A375 (cell line): Measurements from ENCODE around the gene SCART1. TPM values are rescaled to one million over a fixed set of nuclear protein-coding genes. Genes with fewer than 3 reads are reported as not detected.

ENCODE experiments used
- total RNA-seq: library from RNA; depleted of rRNA; stranded (reverse); fragments of >200 nt; shearing (Covaris generic); gene quantifications from 2 replicates; pipeline ENCODE4 v1.2.3, GENCODE V29; 2014; rRNA removed

Gene SCART1
- 7.5 and 7.9 TPM in 2 replicates for total RNA-seq

DNA sequence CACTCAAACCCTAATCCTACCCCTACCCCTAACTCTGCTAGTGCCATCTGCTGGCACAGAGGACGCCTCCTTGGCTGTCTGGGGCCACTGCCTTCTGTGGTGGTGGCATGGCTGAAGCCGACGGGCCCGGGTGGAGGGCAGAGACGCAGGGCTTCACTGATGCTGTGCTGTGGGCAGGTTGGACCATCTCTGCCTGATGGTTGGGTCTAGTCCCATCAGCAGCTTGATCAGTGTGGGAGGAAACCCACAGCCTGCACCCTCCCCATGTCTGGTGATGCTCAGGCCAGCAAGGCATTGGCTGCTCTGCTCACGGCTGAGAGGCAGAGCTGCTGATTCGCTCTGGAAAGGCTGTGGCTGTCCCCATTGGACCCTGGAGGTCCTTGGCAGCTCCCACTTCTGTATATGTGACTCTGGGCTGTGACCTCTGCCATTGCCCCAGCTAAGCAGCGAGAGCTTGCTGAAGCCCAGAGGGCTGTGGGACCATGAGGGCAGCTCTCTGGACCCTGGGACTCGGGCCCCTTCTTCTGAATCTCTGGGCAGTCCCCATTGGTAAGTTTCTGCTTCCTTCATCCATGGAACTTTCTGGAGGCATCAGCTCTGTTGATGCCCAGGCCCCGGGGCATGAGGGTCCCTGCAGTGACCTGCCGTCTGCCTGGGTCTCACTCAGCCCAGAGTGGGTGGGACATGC is at the start of gene SCART1:
SCART1 (plus strand) TSS at position 430 of the 688 bp plus-strand sequence; CDS start at position 483, 53 bp downstream.

DNA sequence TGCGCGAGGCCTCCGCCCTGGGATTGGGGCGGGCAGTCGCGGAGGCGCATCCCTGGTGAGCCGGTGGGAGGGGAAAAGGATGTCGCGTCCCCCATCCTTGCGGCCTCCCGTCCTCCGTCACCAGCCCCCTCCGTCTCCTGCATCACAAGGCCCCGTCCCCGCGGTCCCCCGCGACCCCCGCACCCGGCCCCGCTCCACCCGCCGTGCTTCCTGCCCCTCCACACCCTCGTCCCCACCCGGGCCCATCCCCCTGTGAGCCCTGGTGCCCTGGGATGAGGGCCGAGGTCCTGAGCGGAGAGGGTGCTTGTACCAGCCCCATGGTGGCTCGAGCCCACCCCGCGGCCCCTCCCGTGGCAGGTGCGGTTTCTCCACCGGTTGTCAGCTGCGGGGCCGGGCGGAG is 29.1 kb upstream of the SCART1 start, which contains the start of gene SPRN:
SPRN (minus strand) TSS at position 25 of the 400 bp plus-strand sequence. CDS start 944 bp downstream, outside the sequence.

Other genes starting within 250 kb of the SCART1 start
- not detected in 2 replicates for gene UTF1, start 223.7 kb upstream of the SCART1 start, total RNA-seq
- not detected in 2 replicates for gene VENTX, start 216.1 kb upstream of the SCART1 start, total RNA-seq
- 4.5 and 4.6 TPM in 2 replicates for gene ADAM8, start 177.1 kb upstream of the SCART1 start, total RNA-seq
- 64.2 and 72.5 TPM in 2 replicates for gene TUBGCP2, start 145.1 kb upstream of the SCART1 start, total RNA-seq
- 55.6 and 66.6 TPM in 2 replicates for gene ZNF511, start 145.0 kb upstream of the SCART1 start, total RNA-seq
- 0.41 TPM in 1 of 2 replicates, not detected in the other for gene CALY, start 117.0 kb upstream of the SCART1 start, total RNA-seq
- not detected in 2 replicates for gene PRAP1, start 106.6 kb upstream of the SCART1 start, total RNA-seq
- gene FUOM, start 95.9 kb upstream of the SCART1 start, total RNA-seq, result 56.1 and 56.8 TPM in 2 replicates
- gene ECHS1, start 80.6 kb upstream of the SCART1 start, total RNA-seq, result 81.7 and 94.4 TPM in 2 replicates
- not detected in 2 replicates for gene PAOX, start 74.7 kb upstream of the SCART1 start, total RNA-seq
- 55.5 and 57.6 TPM in 2 replicates for gene MTG1, start 59.8 kb upstream of the SCART1 start, total RNA-seq
- gene SPRN, start 29.3 kb upstream of the SCART1 start, total RNA-seq, result not detected in 2 replicates
- 4.0 and 6.4 TPM in 2 replicates for gene CYP2E1, start 73.4 kb downstream of the SCART1 start, total RNA-seq
- gene SYCE1, start 111.6 kb downstream of the SCART1 start, total RNA-seq, result not detected in 2 replicates
- gene FRG2B, start 172.8 kb downstream of the SCART1 start, total RNA-seq, result not detected in 2 replicates